ENCODE results near the gene TELO2. TPM values are rescaled to one million over a fixed set of nuclear protein-coding genes. Genes with fewer than 3 reads are reported as not detected.

The TELO2 gene
- total and polyA plus RNA-seq, 2 experiments from 2014 or later, result 51.6 to 58.7 TPM

DNA sequence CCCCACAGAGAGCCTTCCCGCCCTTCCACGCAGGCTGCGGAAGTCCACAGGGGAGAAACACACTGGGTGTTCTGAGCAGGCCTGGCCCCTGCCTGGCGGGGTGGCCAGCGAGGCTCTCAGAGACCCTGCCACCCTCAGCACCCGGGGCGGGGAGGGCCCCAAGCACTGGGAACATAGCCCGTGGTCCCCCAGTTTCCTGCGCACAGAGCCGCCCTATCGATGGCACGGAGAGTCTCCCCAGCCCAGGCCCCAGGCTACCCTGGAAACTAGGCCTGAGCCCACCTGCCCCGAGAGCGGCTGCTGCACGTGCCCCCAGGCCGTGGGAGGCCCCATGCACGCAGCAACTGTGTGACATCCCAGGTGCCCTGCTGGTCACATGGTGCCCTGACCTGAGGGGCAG is 38.6 kb upstream of the TELO2 start:
- Histone ChIP-seq H3K36me3 (peaks cover 8% of the 10 kb centered on the region), H3K4me3 (no peak overlapping the region)

DNA sequence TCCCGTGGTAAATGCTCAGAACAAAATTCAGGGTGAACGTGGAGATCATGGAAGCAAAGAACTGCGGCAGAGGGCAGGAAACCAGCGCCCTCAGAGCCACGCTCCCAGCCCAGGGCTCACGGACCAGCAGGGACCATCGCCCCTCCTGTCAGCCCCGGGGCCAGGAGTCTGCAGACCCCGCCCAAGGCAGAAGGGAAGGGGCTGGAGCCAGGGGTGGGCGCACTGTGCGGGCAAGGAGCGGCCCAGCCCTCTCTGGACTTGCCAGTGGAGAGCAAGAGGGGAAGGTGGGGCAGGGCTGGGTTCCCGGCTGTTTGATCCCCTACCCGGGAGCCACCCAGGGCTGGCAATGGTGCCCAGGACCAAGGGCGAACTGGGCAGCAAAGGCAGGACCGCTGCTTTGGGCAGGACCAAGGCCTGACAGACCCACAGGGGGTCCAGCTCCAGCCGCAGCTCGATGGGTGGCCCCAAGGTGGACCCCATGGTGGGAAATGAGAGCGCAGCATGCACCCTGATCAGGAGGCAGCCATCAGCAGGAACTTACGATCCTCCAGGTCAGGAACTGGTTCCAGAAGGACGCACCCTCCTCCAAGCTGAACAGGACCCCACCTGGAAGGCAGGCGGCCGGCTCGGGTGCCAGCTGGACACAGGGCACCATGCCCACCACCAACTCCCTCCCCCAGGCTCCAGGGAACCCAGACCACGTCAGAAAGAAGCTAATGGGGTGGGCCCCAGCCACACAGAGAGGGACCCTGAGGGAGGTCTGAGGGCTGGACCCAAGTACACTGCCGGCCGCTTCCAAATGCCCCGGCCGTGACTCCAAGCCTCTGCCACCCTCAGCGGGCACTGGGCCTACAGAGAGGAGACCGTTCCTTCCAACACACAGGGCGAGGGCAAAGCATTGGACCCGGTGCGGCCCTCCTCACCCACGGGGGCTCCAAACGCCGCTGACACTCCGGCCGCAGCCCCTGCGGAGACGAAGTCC is 37.7 kb upstream of the TELO2 start:
- Histone ChIP-seq H3K4me3 (no peak overlapping the region), H3K9me3 (ENCODE audit: low read depth) (no peaks in the 10 kb centered on the region), H3K36me3 (peaks cover 8% of the 10 kb centered on the region), H3K27ac (no peak overlapping the region), H3K4me1 (ENCODE audit: low read depth) (no peaks in the 10 kb centered on the region), H3K27me3 (no peaks in the 10 kb centered on the region)
- TF ChIP-seq, protein P1, sequence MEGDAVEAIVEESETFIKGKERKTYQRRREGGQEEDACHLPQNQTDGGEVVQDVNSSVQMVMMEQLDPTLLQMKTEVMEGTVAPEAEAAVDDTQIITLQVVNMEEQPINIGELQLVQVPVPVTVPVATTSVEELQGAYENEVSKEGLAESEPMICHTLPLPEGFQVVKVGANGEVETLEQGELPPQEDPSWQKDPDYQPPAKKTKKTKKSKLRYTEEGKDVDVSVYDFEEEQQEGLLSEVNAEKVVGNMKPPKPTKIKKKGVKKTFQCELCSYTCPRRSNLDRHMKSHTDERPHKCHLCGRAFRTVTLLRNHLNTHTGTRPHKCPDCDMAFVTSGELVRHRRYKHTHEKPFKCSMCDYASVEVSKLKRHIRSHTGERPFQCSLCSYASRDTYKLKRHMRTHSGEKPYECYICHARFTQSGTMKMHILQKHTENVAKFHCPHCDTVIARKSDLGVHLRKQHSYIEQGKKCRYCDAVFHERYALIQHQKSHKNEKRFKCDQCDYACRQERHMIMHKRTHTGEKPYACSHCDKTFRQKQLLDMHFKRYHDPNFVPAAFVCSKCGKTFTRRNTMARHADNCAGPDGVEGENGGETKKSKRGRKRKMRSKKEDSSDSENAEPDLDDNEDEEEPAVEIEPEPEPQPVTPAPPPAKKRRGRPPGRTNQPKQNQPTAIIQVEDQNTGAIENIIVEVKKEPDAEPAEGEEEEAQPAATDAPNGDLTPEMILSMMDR (IDR thresholded peaks at IDR 0.05; ENCODE audit: low read depth, low read length), result no peak
- no peak for DNase-seq (ENCODE audit: low read depth in 1 of 2, low spot score in 1 of 2)

More for the DNA sequence above, 38.6 kb upstream of the TELO2 start:
- Histone ChIP-seq H3K27ac (no peak overlapping the region), H3K9me3 (ENCODE audit: low read depth) (no peaks in the 10 kb centered on the region), H3K27me3 (no peaks in the 10 kb centered on the region), H3K4me1 (ENCODE audit: low read depth) (no peaks in the 10 kb centered on the region)
- TF ChIP-seq, protein P1 (IDR thresholded peaks at IDR 0.05; ENCODE audit: low read depth, low read length), result no peak
- no peak for DNase-seq (ENCODE audit: low read depth in 1 of 2, low spot score in 1 of 2)

DNA sequence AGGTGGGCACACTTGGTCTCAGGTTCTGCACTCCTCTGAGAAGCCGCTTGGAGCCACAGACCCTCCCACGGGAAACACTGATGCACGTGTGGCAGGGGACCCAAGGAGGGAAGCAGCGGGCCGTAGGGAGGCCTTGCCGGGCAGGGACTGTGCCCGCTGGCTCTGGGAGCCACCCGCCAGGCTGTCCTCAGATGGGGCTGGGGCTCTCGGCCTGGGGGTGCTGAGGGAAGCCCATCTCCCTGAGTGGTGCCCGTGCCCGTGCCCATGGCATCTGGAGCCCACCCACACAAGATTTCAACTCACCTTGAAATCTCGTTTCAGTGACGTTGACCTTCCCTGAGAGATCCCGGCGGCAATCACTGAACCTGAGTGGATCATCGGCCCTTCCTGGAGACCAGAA is 36.2 kb upstream of the TELO2 start:
- H3K36me3 ChIP-seq, result peaks cover 8% of the 10 kb centered on the region
- TF ChIP-seq, protein P1 (IDR thresholded peaks at IDR 0.05; ENCODE audit: low read depth, low read length), result no peak
- no peaks in the 10 kb centered on the region for H3K4me1 ChIP-seq (ENCODE audit: low read depth)
- no peak overlapping the region for H3K4me3 ChIP-seq
- H3K27me3 ChIP-seq, result no peaks in the 10 kb centered on the region
- no peak overlapping the region for H3K27ac ChIP-seq
- H3K9me3 ChIP-seq (ENCODE audit: low read depth), result no peaks in the 10 kb centered on the region
- DNase-seq (ENCODE audit: low read depth in 1 of 2, low spot score in 1 of 2), result no peak

DNA sequence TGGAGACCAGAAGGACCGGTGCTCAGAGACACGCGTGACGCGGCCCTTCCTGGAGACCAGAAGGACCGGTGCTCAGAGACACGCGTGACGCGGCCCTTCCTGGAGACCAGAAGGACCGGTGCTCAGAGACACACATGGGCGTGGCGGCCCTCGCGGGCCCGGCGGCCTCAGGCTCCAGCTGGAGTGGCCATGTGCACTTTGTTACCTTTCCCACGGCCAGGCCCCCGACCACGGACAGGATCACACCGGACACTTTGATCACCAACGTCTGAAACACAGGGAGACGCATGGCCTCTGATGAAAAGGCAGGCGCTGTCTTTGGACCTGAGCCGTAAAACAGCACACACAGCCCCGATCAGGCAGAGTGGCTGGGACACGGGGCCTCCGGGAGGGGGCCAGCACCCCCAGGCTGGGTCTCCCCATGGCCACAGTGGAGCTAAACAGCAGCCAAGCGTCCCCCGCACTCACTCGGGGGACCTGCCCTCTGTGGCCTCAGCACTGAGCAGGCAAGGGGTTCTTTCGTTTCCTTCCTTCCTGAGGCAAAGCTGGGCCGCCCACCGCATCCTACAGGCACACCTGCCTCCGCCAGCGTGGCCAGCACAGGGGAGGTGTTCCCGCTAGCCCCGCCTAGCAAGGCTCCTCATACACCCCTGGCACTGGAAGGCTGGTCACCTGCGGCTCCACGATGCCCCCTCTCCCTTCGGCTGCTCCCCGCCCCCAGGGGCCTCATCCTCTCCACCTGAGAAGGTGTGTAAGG is 35.5 kb upstream of the TELO2 start:
- TF ChIP-seq, protein P1 (IDR thresholded peaks at IDR 0.05; ENCODE audit: low read depth, low read length), result no peak

DNA sequence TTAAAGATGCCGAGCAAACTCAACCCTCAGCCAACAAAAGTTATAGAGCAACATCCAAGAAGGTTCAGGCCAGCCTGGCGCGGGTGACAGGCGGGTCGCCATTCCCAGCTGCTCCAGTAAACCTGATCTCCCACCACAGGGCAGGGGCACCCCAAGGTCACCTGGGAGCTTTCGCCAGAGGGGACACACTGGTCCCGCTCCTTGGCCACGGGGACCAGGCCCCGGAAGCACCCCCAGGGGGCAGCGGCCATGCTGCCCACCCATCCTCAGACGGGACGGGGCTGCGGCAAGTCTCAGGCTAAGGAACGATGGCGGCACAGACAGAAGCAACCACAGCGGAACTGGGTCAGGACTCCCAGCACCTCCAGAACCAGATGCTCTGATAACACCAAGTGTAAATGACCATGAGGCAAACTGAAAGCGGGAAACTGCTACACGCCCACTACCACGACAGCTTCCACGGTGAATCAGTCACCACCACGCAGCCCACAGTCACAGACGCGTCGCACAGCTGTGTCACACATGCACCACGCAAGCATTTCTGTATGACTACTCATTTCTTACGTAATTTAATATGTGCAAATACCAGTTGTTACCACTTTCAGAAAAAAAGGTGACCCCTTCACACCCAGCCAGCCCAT is 34.7 kb upstream of the TELO2 start:
- Histone ChIP-seq H3K36me3 (peaks cover 8% of the 10 kb centered on the region), H3K4me3 (no peak overlapping the region), H3K27me3 (no peaks in the 10 kb centered on the region), H3K27ac (no peak overlapping the region), H3K4me1 (ENCODE audit: low read depth) (no peaks in the 10 kb centered on the region), H3K9me3 (ENCODE audit: low read depth) (no peaks in the 10 kb centered on the region)
- TF ChIP-seq, protein P1 (IDR thresholded peaks at IDR 0.05; ENCODE audit: low read depth, low read length), result no peak
- DNase-seq (ENCODE audit: low read depth in 1 of 2, low spot score in 1 of 2), result no peak

More for the DNA sequence above, 35.5 kb upstream of the TELO2 start:
- Histone ChIP-seq H3K27ac (no peak overlapping the region), H3K4me1 (ENCODE audit: low read depth) (no peaks in the 10 kb centered on the region), H3K27me3 (no peaks in the 10 kb centered on the region), H3K4me3 (no peak overlapping the region), H3K36me3 (peaks cover 8% of the 10 kb centered on the region), H3K9me3 (ENCODE audit: low read depth) (no peaks in the 10 kb centered on the region)
- no peak for DNase-seq (ENCODE audit: low read depth in 1 of 2, low spot score in 1 of 2)

Measured in cardiac muscle cell (in vitro differentiated cells and primary cell).